Lower leg skin (tissue), 3 donors: Measurements from ENCODE around the gene TPRN.

ENCODE experiments used
- POLR2A ChIP-seq, 2 donors: fragments of 450-650 bp; IDR thresholded peaks; one replicate each; pipeline ENCODE4 v1.6.1; 2016 to 2017; ENCODE audit warnings: antibody characterized with exemption in 2 of 2, mild to moderate bottlenecking in 1 of 2, moderate library complexity in 1 of 2
- TF ChIP-seq, protein P1 (sequence below), 3 donors: fragments of 450-650 bp; IDR thresholded peaks; one replicate each; pipeline ENCODE4 v1.5.1; 2016; ENCODE audit warnings: antibody characterized with exemption in 3 of 3, mild to moderate bottlenecking in 3 of 3, moderate library complexity in 2 of 3

DNA sequence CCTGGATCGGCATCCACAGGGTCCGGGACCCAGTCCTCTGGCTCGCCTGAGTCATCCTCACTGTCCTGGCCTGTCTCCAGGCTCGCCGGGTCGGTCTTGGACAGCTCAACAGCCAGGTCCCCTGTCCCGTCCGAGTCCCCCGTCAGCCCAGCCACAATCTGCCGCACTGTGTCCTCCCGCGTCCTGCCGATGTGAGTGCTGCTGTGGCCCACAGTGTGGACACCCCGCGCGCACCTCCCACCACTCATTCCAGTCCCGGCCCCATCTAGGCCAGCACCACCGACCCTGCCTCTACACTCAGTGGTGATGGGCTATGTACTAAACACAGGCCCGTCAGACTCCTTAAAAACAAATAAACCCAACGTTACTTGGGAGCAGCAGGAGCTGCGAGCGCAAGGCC lies 18.9 kb downstream of the TPRN start:
- TF ChIP-seq, protein P1, sequence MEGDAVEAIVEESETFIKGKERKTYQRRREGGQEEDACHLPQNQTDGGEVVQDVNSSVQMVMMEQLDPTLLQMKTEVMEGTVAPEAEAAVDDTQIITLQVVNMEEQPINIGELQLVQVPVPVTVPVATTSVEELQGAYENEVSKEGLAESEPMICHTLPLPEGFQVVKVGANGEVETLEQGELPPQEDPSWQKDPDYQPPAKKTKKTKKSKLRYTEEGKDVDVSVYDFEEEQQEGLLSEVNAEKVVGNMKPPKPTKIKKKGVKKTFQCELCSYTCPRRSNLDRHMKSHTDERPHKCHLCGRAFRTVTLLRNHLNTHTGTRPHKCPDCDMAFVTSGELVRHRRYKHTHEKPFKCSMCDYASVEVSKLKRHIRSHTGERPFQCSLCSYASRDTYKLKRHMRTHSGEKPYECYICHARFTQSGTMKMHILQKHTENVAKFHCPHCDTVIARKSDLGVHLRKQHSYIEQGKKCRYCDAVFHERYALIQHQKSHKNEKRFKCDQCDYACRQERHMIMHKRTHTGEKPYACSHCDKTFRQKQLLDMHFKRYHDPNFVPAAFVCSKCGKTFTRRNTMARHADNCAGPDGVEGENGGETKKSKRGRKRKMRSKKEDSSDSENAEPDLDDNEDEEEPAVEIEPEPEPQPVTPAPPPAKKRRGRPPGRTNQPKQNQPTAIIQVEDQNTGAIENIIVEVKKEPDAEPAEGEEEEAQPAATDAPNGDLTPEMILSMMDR (IDR thresholded peaks at IDR 0.05) = no peak
- TF ChIP-seq POLR2A (IDR thresholded peaks at IDR 0.05) = no peak
